ENCODE results near the gene JAKMIP2. TPM values are rescaled to one million over a fixed set of nuclear protein-coding genes. Genes with fewer than 3 reads are reported as not detected.
"Not testable (repeated sequence)": the region's sequence is repeated elsewhere in the genome, so short reads cannot be mapped to it uniquely, and the experiment has no call there.

Gene JAKMIP2
- polyA plus RNA-seq, 3 donors = 4.5 to 5.0 (median 4.9) TPM

DNA sequence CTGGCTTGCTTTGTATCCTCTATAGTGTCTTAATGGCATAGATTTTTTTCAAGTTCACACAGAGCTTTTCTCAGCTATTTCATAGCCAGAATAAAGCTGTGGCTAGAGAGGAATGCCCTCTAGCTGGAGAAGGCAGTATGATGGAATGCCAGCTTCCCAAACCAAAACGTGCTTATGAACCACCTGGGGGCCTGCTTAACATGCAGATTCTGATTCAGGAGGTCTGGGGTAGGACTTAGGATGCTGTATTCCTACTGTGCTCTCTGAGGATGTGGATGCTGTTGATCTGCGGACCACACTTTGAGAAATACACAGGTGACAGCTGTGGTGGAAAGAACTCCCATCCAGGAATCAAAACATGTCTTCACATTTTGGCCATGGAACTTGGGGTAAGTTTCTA lies 222.8 kb downstream of the JAKMIP2 start:
- no peak for DNase-seq

DNA sequence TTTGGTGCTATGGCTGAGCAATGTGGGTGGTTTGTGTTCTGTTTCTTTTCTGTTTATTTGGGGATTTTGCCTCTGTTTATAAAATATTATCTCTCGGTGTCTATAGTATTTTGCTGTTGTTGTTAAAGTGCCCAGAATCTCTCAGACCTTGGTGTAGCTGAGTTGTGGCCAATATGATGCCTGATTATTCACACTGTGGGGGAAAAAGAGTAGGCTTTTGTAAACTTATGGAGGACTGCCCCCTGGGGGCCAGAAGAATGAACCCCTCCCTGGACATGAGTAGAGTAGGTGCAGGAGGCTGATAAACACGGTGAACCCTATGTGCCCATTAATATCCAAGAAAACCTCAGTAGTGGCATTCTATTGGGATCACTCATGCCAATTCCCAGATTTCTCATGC lies 223.7 kb downstream of the JAKMIP2 start:
- DNase-seq = peak; percentile 7

DNA sequence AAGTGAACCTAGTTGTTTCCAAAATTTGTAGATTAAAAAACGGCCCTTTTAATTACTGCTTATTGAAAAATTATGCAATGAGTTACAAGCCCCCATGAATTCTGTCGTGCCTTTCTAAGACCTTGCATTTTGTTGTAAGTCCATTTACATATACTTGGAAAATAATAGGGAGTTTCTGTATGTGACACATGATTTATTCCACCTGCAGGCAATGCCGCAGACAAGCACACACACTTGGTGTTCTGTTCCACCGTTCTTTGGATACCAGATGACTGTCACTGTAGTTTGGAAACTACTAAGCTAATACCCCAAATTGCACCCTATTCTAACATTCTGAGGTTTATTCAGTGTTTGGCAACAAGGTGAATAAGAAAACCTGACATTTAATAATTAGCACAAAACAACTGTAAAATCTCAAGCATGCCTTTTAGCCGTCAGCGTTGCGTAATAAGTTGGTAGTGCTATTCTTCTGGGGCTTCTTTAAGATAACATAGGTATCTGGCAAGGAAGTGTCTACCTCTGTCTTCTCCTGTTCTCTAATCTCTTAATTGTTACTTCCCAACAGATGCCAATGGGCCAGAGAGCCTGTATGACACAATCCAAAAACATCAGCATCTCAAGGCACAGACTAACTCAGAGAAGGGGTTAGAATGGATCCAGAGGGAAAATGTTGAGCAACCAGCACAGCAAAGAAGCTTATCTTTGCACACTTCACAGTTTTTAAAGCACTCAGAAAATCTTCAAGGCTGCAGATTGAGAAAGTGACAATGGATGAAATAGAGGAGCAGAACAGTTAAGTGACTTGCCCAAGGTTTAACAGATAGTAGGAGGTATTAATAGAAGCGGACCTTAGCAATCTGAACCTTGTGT lies 224.4 kb downstream of the JAKMIP2 start:
- DNase-seq = no peak

DNA sequence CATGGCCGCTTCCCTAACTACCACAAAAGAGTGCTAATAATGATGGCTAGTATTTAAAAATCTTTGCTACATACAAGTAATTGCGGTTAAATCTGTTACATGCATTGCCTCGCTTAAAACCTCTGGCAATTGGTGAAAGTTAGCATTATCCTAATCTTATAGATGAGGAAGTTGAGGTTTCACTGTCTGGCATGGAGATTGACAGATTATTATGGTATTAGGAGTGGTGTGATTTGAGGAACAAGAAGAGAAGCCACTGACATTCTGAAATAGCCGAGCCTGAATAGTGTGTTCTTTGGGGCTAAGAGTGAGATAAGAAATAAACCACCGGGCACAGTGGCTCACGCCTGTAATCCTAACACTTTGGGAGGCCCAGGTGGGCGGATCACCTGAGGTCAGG lies 227.4 kb downstream of the JAKMIP2 start:
- no peak for DNase-seq

DNA sequence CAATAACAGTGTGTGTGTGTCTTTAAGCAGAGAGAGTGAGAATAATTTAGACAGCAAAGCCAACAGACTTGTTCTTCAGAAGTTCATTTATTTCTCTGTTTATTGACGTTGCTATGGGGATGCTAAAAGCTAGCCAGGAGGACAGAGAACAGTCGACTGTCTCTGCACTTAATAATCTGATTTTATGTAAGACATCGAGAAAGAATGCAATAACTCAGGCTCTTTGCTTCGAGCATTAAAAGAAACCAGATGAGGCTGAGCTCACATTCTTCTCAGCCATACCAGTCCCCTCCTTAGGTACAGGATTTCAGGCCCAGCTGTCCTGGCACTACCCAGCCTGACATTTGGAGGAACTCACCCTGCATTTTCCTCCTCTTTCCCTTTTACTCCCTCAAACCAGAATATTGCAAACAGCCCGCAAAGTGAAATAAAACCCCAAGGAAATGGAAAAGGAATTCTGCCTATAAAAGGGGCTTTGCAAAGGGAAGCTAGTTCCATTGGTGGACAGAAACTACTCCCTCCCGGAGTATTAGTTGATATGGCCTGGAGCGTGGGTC lies 228.2 kb downstream of the JAKMIP2 start:
- peak; percentile 72 for DNase-seq

DNA sequence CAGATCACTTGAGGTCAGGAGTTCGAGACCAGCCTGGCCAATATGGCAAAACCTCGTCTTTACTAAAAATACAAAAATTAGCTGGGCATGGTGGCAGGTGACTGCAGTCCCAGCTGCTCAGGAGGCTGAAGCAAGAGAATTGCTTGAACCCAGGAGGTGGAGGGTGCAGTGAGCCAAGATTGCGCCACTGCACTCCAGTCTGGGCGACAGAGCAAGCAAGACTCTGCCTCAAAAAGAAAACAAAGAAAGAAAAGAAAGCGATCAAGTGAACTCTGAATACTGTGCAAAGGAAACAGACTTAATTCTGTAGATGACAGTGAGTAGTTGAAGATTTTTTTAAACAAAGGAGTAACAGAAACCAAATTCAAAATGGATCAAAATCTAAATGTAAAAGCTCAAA lies 228.7 kb downstream of the JAKMIP2 start:
- not testable (repeated sequence) for DNase-seq

DNA sequence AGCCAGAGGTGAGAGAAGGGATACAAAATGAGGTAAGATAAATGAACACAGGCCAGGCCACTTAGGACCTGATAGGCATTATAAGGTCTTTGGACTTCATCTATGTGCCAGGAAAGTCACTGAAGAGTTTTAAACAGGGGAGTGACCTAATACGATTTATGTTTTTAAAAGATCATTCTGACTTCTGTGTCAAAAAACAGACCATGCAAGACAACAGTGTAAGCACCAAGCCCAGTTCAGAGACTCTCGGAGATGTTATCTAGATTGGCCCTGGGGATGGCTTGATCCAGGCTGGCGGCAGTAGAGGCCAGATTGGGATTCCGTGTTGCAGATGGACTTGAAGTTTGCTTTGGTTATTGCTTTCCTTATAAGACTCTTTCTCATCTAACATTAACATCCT lies 229.6 kb downstream of the JAKMIP2 start:
- no peak for DNase-seq

DNA sequence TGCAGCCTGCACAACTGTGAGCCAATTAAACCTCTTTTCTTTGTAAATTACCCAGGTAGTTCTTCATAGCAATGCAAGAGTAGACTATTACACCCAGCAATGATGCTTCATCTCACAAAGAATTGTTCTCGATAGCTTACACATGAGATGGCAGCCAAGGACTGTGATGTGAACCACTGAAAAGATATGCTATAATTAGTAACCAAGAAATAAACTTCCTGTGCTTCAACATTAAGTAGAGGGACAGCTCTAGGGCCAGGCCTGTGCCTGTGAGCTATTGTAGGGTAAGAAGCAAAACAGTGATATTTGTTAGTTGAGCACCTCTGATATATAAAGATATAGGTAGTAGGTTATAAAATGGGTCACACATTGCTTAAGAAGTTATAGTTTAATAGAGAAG lies 230.9 kb downstream of the JAKMIP2 start:
- DNase-seq = no peak

DNA sequence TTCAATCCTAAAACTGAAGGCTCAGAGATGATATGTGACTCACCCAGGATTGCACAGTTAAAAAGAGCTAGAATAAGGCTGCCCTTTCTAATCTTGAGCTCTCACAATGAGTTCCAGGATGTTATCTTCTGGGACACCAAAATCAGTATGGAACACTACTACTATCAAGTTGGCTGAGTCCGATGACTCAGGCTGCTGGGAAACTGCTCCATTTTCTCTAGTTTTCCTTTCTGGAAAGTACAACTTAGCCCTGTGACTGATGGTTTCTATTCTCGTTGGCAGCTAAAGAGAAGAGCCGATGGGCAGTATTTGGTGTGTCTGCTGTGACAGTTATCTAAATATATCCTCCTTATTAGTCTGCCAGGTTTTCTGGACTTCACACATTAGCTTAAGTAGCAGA lies 234.8 kb downstream of the JAKMIP2 start:
- DNase-seq = no peak

DNA sequence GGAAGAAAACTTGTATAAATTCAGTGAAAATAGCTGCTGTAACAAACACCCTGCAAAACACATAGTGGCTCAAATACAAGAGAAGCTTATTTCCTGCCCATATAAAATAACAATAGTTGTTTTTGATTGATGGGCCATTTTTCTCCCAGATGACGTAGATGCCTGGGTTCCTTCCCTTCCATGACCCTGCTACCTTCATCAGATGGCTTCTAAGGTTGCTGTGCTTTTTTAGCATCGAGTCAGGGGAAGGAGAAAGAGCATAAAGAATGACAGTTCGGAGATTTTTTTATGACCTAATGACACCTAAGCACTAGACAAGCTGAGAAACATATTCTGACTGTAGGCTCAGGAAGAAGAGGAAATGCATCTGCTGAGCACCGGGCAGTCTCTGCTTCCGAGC lies 238.0 kb downstream of the JAKMIP2 start:
- DNase-seq = no peak

DNA sequence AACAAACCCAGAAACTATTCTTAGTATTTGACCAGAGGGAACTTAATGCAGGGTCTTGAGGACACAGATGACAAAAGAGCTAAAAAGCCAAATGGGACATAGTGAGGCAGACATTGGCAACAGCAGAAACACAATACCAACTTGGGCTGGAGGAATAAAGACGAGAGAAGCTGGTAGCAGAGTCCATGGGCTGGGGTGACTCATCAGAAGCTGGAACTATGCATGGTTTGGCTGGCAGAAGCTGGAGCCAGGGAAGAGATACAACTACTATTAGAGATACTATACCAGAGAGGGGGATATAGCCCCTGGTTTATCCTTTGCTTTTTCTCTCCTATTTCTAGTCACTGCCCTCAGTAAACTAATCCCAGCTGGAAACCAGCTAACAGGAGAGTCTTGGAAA lies 243.5 kb downstream of the JAKMIP2 start:
- no peak for DNase-seq

DNA sequence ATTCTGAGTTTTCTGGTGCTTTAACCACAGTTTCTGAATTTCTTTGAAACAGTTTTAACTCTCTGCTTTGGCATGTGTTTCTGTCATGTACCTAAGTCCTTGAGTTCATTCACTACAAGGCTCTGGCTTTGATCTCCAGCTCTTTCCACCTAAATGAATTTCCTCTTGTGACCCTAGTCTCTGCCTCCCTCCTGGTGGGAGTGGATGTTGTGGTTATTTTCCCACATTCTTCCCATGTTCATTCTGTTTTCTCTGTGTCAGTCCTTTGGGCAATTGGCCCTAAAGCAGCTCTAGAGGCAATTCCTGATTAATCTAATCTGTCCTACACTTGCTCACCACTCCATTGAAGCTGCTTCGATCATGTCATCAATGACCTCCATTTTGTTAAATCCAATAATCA lies 244.3 kb downstream of the JAKMIP2 start:
- no peak for DNase-seq

Other genes starting within 250 kb of the JAKMIP2 start
- gene SPINK1, start 48.9 kb upstream of the JAKMIP2 start, polyA plus RNA-seq (ENCODE audit: insufficient read length in 3 of 3) = 10 to 100 TPM; 45.8 to 55.1 (median 50.5) TPM
- gene SCGB3A2, start 96.0 kb upstream of the JAKMIP2 start, polyA plus RNA-seq (ENCODE audit: insufficient read length in 3 of 3) = under 1 TPM in 2 of 3 donors, not detected in 1; 0.48 to 0.95 TPM
- gene C5orf46, start 123.8 kb upstream of the JAKMIP2 start, polyA plus RNA-seq (ENCODE audit: insufficient read length in 3 of 3) = not detected

All from renal pelvis (tissue), 4 donors.